HepG2 (cell line): ENCODE measurements around the gene WDR5B. TPM values are rescaled to one million over a fixed set of nuclear protein-coding genes. Genes with fewer than 3 reads are reported as not detected.

Source experiments
- BRD4 ChIP-seq: sonication (generic); formaldehyde crosslinking; IDR thresholded peaks from 2 replicates; pipeline ENCODE4 v1.4.0; 2020; ENCODE audit warnings: missing genetic modification reagents
- BRF2 ChIP-seq: sonication (generic); formaldehyde crosslinking; IDR thresholded peaks from 2 replicates; pipeline ENCODE4 v1.8.1; 2022; ENCODE audit warnings: mild to moderate bottlenecking, missing genetic modification reagents
- CCAR2 ChIP-seq: fragments of 200-400 bp; formaldehyde crosslinking; optimal IDR thresholded peaks from 2 replicates; pipeline ENCODE3; 2018; ENCODE audit warnings: low read depth, mild to moderate bottlenecking, low read length, moderate library complexity
- JARID2 ChIP-seq: sonication (generic); formaldehyde crosslinking; IDR thresholded peaks from 2 replicates; pipeline ENCODE4 v1.8.1; 2023; ENCODE audit warnings: missing genetic modification reagents, inconsistent platforms; ENCODE audit not compliant: insufficient replicate concordance
- MIXL1 ChIP-seq: IDR thresholded peaks from 2 replicates; pipeline ENCODE4 v1.6.1; 2016
- MTF1 ChIP-seq: sonication (generic); formaldehyde crosslinking; IDR thresholded peaks from 2 replicates; pipeline ENCODE4 v1.5.0; 2020; ENCODE audit warnings: missing genetic modification reagents
- MXI1 ChIP-seq: IDR thresholded peaks from 3 replicates; pipeline ENCODE4 v1.6.1; 2012; ENCODE audit warnings: low read depth, low read length, inconsistent platforms, borderline replicate concordance
- NCOA1 ChIP-seq: sonication (generic); formaldehyde crosslinking; IDR thresholded peaks from 2 replicates; pipeline ENCODE4 v1.9.0; 2021; ENCODE audit warnings: missing genetic modification reagents
- NR2F6 ChIP-seq, 2 experiments: IDR thresholded peaks; 2 replicates each; pipeline ENCODE4 v1.6.1; 2016; ENCODE audit warnings: antibody characterized with exemption in 1 of 2, mild to moderate bottlenecking in 1 of 2
- PAWR ChIP-seq: sonication (generic); formaldehyde crosslinking; IDR thresholded peaks from 2 replicates; pipeline ENCODE4 v1.4.0; 2020; ENCODE audit warnings: missing genetic modification reagents, mild to moderate bottlenecking, borderline replicate concordance
- POLR2A ChIP-seq, 2 experiments: IDR thresholded peaks; 2 replicates each; pipeline ENCODE4 v1.6.1; 2011; ENCODE audit warnings: low read depth in 2 of 2, low read length in 2 of 2, mild to moderate bottlenecking in 1 of 2, moderate library complexity in 1 of 2; ENCODE audit not compliant: insufficient read depth in 1 of 2
- PTBP1 ChIP-seq: fragments of 200-400 bp; formaldehyde crosslinking; IDR thresholded peaks from 2 replicates; pipeline ENCODE4 v1.6.1; 2018; ENCODE audit warnings: low read length, low read depth; ENCODE audit not compliant: poor library complexity, severe bottlenecking
- SP4 ChIP-seq: sonication (generic); formaldehyde crosslinking; IDR thresholded peaks from 2 replicates; pipeline ENCODE4 v1.8.1; 2023; ENCODE audit warnings: mild to moderate bottlenecking, missing genetic modification reagents
- SRSF4 ChIP-seq: fragments of 200-400 bp; formaldehyde crosslinking; IDR thresholded peaks from one replicate; pipeline ENCODE4 v1.6.1; 2018; ENCODE audit warnings: mild to moderate bottlenecking, low read depth, low read length, moderate library complexity; ENCODE audit not compliant: poor library complexity, severe bottlenecking
- YEATS4 ChIP-seq: sonication (generic); formaldehyde crosslinking; IDR thresholded peaks from 2 replicates; pipeline ENCODE4 v1.4.0; 2020; ENCODE audit warnings: missing genetic modification reagents, borderline replicate concordance
- ZBTB7B ChIP-seq: sonication (generic); formaldehyde crosslinking; IDR thresholded peaks from 2 replicates; pipeline ENCODE4 v1.4.0; 2020; ENCODE audit warnings: missing genetic modification reagents
- ZMYM4 ChIP-seq: sonication (generic); formaldehyde crosslinking; IDR thresholded peaks from 2 replicates; pipeline ENCODE4 v1.8.1; 2023; ENCODE audit warnings: mild to moderate bottlenecking, missing genetic modification reagents
- ZNF407 ChIP-seq: sonication (generic); formaldehyde crosslinking; IDR thresholded peaks from one replicate; pipeline ENCODE4 v1.5.1; 2020; ENCODE audit warnings: mild to moderate bottlenecking, missing genetic modification reagents; ENCODE audit errors: not compliant biosample characterization
- ZNF451 ChIP-seq: sonication (generic); formaldehyde crosslinking; IDR thresholded peaks from 2 replicates; pipeline ENCODE4 v1.5.0; 2020; ENCODE audit warnings: mild to moderate bottlenecking, missing genetic modification reagents
- ZNF782 ChIP-seq: sonication (generic); formaldehyde crosslinking; IDR thresholded peaks from 2 replicates; pipeline ENCODE4 v1.4.0; 2020; ENCODE audit warnings: missing genetic modification reagents, mild to moderate bottlenecking, borderline replicate concordance
- polyA plus RNA-seq, 8 experiments: library from polyadenylated mRNA; depleted of rRNA in 3 of 8; stranded (reverse) in 7 of 8; unstranded in 1 of 8; fragments of >200 nt; fragmentation: Illumina TruSeq in 4 of 8; extraction: Trizol in 4 of 8; gene quantifications; 2 replicates each; pipeline versions ENCODE4 v1.2.1 to v1.2.3, GENCODE V29; 2011 to 2016; ENCODE audit warnings: low read depth in 4 of 8, missing spikeins in 1 of 8, mixed read lengths in 1 of 8; ENCODE audit not compliant: insufficient read depth in 1 of 8
- total RNA-seq, 5 experiments: library from RNA; depleted of rRNA; stranded (reverse); fragments of >200 nt; fragmentation: Illumina TruSeq; extraction: Trizol; gene quantifications; 2 replicates each; pipeline ENCODE4 v1.2.3, GENCODE V29; 2016; ENCODE audit warnings: low read depth in 1 of 5
- TF ChIP-seq, protein P1 (sequence below): IDR thresholded peaks from 2 replicates; pipeline ENCODE4 v1.6.1; 2012; ENCODE audit warnings: inconsistent platforms

Gene WDR5B
- total and polyA plus RNA-seq, 2 of the 13 experiments (the other 11 are each of a cell fraction or from before 2014, with no cell fraction given): 2.5 to 3.6 TPM

DNA sequence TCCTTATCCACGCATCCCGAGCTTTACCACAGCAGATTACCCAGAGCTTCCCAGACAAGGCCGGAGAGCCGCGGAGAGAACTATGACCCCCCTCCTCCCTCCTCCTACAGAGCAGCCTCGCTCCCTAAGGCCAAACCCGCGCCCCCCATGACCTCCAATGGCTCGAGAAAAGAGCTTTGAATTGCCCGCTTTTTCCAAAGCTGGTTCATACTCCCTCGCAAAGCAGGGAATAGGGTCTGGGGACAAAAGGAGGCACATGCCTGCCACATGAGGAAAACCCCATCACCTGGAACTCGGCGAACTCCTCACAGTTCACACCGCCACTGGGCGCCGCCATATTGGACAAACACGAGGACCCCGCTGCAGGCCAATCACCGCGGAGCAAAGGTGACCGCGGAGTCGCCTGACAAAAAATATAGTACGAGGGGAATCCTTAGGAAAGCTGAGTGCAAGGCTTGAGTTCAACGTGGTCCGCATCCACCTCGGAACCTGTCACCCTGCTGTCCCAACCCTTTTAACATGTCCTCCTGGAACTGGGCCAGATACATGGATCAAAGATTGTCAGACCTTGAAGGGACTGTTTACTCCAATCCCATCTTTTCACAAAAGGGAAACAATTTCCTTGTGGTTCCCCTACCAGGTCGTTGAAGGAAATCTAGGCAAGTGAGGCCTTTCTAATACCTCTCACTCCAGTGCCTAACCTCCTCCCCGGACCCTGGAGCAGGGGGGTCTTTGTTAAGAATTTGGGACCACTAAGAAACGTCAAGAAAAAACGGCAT lies 32.8 kb downstream of the WDR5B start, which contains the start of gene MIX23 (continued):
- TF ChIP-seq MXI1 (peak; percentile 91; the same call in 1 of the 3 replicates), MTF1 (CRISPR knock-in tag) (0 out of 2 replicates have a peak, but pooled peaks have one; percentile 53), NR2F6 (IDR thresholded peaks at IDR 0.05) (peak; percentile 50; the same call in 1 of the 2 replicates), NR2F6 (CRISPR knock-in tag; IDR thresholded peaks at IDR 0.05) (no peak), BRF2 (CRISPR knock-in tag) (0 out of 2 replicates have a peak, but pooled peaks have one; percentile 32), PTBP1 (no peak), MIXL1 (CRISPR knock-in tag) (0 out of 2 replicates have a peak, but pooled peaks have one; percentile 11), BRD4 (CRISPR knock-in tag) (peak; percentile 64; the same call in 1 of the 2 replicates), NCOA1 (CRISPR knock-in tag) (0 out of 2 replicates have a peak, but pooled peaks have one; percentile 34), POLR2A (IDR thresholded peaks at IDR 0.05; ENCODE audit: insufficient read depth in 1 of 2, low read depth in 2 of 2, low read length in 2 of 2) (peak; percentile 76 to 96), SP4 (0 out of 2 replicates have a peak, but pooled peaks have one; percentile 35), ZBTB7B (peak; percentile 73), ZNF407 (CRISPR knock-in tag) (peak; percentile 70), SRSF4 (no peak), YEATS4 (CRISPR knock-in tag) (peak; percentile 85), JARID2 (no peak), ZNF451 (CRISPR knock-in tag) (peak; percentile 65), PAWR (0 out of 2 replicates have a peak, but pooled peaks have one; percentile 68), ZNF782 (no peak), CCAR2 (no peak), ZMYM4 (peak; percentile 84)
- TF ChIP-seq, protein P1, sequence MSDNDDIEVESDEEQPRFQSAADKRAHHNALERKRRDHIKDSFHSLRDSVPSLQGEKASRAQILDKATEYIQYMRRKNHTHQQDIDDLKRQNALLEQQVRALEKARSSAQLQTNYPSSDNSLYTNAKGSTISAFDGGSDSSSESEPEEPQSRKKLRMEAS: peak; percentile 90
